K562 (cell line): ENCODE measurements around the gene ERCC4. TPM values are rescaled to one million over a fixed set of nuclear protein-coding genes. Genes with fewer than 3 reads are reported as not detected.

Experiments used
- BACH1 ChIP-seq: fragments of 200-800 bp; sonication (Bioruptor generic); IDR thresholded peaks from 2 replicates; pipeline ENCODE4 v1.6.1; 2016; ENCODE audit warnings: missing genetic modification characterization, missing compliant biosample characterization
- CCAR2 ChIP-seq: fragments of 200-400 bp; formaldehyde crosslinking; IDR thresholded peaks from 2 replicates; pipeline ENCODE4 v1.6.1; 2017; ENCODE audit warnings: mild to moderate bottlenecking, low read depth, low read length
- EHMT2 ChIP-seq: fragments of 450-650 bp; IDR thresholded peaks from 2 replicates; pipeline ENCODE4 v1.6.1; 2018; ENCODE audit warnings: antibody characterized with exemption
- FOXO4 ChIP-seq: fragments of 450-650 bp; formaldehyde crosslinking; IDR thresholded peaks from 2 replicates; pipeline ENCODE4 v1.4.0; 2020; ENCODE audit warnings: mild to moderate bottlenecking, moderate library complexity
- HOXB6 ChIP-seq: fragments of 250-450 bp; sonication (Bioruptor Pico); IDR thresholded peaks from 2 replicates; pipeline ENCODE4 v1.5.1; 2022; ENCODE audit warnings: mild to moderate bottlenecking, borderline replicate concordance
- JUNB ChIP-seq: fragments of 450-650 bp; formaldehyde crosslinking; conservative IDR thresholded peaks from 2 replicates; pipeline ENCODE4 v1.4.0; 2020; ENCODE audit warnings: mild to moderate bottlenecking
- MLLT1 ChIP-seq, 2 experiments: fragments of 450-650 bp; IDR thresholded peaks; 2 replicates each; pipeline ENCODE4 v1.6.1; 2016
- MYBL2 ChIP-seq, 2 experiments: fragments of 450-650 bp in 1 of 2; sonication (generic) in 1 of 2; formaldehyde crosslinking in 1 of 2; IDR thresholded peaks; 2 replicates each; pipeline versions ENCODE4 v1.6.1 to v1.8.1; 2017 to 2022; ENCODE audit warnings: borderline replicate concordance in 1 of 2, inconsistent platforms in 1 of 2, low read depth in 1 of 2, mild to moderate bottlenecking in 1 of 2, missing genetic modification reagents in 1 of 2, moderate library complexity in 1 of 2
- MYNN ChIP-seq, 2 experiments: sonication (generic); formaldehyde crosslinking in 1 of 2; IDR thresholded peaks; 2 replicates each; pipeline versions ENCODE4 v1.5.0 to v1.6.1; 2016 to 2020; ENCODE audit warnings: antibody characterized with exemption in 1 of 2, missing genetic modification reagents in 1 of 2
- PCBP2 ChIP-seq: fragments of 200-400 bp; formaldehyde crosslinking; IDR thresholded peaks from 2 replicates; pipeline ENCODE4 v1.6.1; 2018; ENCODE audit warnings: low read length, low read depth, mild to moderate bottlenecking, moderate library complexity; ENCODE audit not compliant: poor library complexity, severe bottlenecking
- RBFOX2 ChIP-seq: fragments of 200-400 bp; formaldehyde crosslinking; IDR thresholded peaks from 2 replicates; pipeline ENCODE4 v1.6.1; 2017; ENCODE audit warnings: low read depth, mild to moderate bottlenecking, low read length, moderate library complexity
- SAP30 ChIP-seq: fragments of 200-600 bp; sonication (generic); IDR thresholded peaks from 2 replicates; pipeline ENCODE4 v1.6.1; 2012; ENCODE audit warnings: borderline replicate concordance, low read depth, mild to moderate bottlenecking, moderate library complexity, low read length, control low read depth, inconsistent platforms; ENCODE audit not compliant: insufficient read depth, poor library complexity, severe bottlenecking
- TBP ChIP-seq: optimal IDR thresholded peaks from 2 replicates; pipeline ENCODE3; 2011; ENCODE audit warnings: low read depth, low read length, improper control_type of control experiment
- ZNF431 ChIP-seq: sonication (generic); formaldehyde crosslinking; IDR thresholded peaks from 2 replicates; pipeline ENCODE4 v1.8.0; 2022; ENCODE audit warnings: mild to moderate bottlenecking, missing genetic modification reagents
- ZNF561 ChIP-seq: fragments of 450-650 bp; formaldehyde crosslinking; conservative IDR thresholded peaks from 2 replicates; pipeline ENCODE4 v1.4.0; 2020; ENCODE audit warnings: mild to moderate bottlenecking, moderate library complexity
- ZNF609 ChIP-seq: sonication (generic); formaldehyde crosslinking; IDR thresholded peaks from 2 replicates; pipeline ENCODE4 v1.8.1; 2023; ENCODE audit warnings: missing genetic modification reagents, mild to moderate bottlenecking, borderline replicate concordance
- polyA plus RNA-seq, 8 experiments: library from polyadenylated mRNA; depleted of rRNA in 4 of 8; stranded (reverse) in 5 of 8; unstranded in 3 of 8; fragments of >200 nt; fragmentation: Nextera tagmentation in 2 of 8; fragmentation: Illumina TruSeq in 1 of 8; extraction: Ambion mirVana in 2 of 8; extraction: Trizol in 1 of 8; gene quantifications; 2 replicates each; pipeline versions ENCODE4 v1.2.1 to v1.2.3, GENCODE V29; 2011 to 2014; ENCODE audit warnings: inconsistent platforms in 1 of 8, missing spikeins in 1 of 8
- total RNA-seq, 7 experiments: library from RNA; depleted of rRNA in 6 of 7; stranded (reverse); fragments of >200 nt in 6 of 7; fragmentation: Illumina TruSeq in 2 of 7; extraction: Trizol in 2 of 7; gene quantifications; 2 replicates each; pipeline versions ENCODE4 v1.2.1 to v1.2.3, GENCODE V29; 2011 to 2021; ENCODE audit warnings: low replicate concordance in 1 of 7

Gene ERCC4
- total and polyA plus RNA-seq, 9 of the 15 experiments (the other 6 are each of a cell fraction or from before 2014, with no cell fraction given): 3.7 to 10.5 (median 6.0) TPM

GRCh38 chr16:13919683-13920509, at the start of gene ERCC4 (continued):
- TF ChIP-seq MLLT1 (IDR thresholded peaks at IDR 0.05) (no peak), ZNF431 (CRISPR knock-in tag) (no peak), CCAR2 (no peak), RBFOX2 (peak; percentile 93), TBP (peak; percentile 54), SAP30 (peak; percentile 96), BACH1 (tag) (no peak), EHMT2 (peak; percentile 78; the same call in 1 of the 2 replicates), JUNB (CRISPR knock-in tag) (no peak), PCBP2 (no peak), HOXB6 (CRISPR knock-in tag) (no peak), MYNN (IDR thresholded peaks at IDR 0.05) (no peak), MYNN (CRISPR knock-in tag; IDR thresholded peaks at IDR 0.05) (no peak), ZNF609 (CRISPR knock-in tag) (no peak), ZNF561 (CRISPR knock-in tag) (no peak), MYBL2 (IDR thresholded peaks at IDR 0.05; ENCODE audit: low read depth) (no peak), MYBL2 (CRISPR knock-in tag; IDR thresholded peaks at IDR 0.05; ENCODE audit: borderline replicate concordance) (no peak), FOXO4 (CRISPR knock-in tag) (no peak)
